ENCODE data around the gene MUS81.
"Not testable (repeated sequence)": the region's sequence is repeated elsewhere in the genome, so short reads cannot be mapped to it uniquely, and the experiment has no call there.

Gene MUS81, protein sequence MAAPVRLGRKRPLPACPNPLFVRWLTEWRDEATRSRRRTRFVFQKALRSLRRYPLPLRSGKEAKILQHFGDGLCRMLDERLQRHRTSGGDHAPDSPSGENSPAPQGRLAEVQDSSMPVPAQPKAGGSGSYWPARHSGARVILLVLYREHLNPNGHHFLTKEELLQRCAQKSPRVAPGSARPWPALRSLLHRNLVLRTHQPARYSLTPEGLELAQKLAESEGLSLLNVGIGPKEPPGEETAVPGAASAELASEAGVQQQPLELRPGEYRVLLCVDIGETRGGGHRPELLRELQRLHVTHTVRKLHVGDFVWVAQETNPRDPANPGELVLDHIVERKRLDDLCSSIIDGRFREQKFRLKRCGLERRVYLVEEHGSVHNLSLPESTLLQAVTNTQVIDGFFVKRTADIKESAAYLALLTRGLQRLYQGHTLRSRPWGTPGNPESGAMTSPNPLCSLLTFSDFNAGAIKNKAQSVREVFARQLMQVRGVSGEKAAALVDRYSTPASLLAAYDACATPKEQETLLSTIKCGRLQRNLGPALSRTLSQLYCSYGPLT

DNA sequence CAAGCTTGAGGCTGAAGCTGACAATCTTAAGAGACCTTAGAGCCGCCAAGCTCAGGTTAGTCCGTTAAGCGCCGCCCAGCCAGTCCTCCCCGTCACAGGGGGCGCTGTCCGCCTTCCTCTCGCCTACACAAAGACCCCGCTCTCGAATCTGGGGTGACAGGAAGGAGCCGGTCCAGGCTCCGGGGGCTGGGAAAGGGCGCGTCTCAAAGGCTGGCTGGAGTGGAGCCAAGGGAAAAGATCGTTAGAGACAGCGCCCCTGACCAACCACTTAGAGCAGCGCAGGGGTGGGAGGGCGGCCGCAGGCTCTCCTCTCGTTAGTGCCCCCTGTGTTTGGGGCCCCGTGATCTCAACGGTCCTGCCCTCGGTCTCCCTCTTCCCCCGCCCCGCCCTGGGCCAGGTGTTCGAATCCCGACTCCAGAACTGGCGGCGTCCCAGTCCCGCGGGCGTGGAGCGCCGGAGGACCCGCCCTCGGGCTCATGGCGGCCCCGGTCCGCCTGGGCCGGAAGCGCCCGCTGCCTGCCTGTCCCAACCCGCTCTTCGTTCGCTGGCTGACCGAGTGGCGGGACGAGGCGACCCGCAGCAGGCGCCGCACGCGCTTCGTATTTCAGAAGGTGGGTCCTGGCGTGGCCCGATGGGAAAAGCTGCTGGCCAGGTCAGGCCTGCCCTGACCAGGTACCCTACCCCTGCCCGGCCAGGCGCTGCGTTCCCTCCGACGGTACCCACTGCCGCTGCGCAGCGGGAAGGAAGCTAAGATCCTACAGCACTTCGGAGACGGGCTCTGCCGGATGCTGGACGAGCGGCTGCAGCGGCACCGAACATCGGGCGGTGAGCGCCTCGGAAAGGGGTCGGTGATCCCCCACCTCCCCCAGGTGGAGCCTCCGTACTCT is at the start of gene MUS81:
MUS81 (plus strand) TSS at position 156 of the 887 bp plus-strand sequence; CDS start at position 477, 321 bp downstream.
- peak; percentile 98 for DNase-seq

DNA sequence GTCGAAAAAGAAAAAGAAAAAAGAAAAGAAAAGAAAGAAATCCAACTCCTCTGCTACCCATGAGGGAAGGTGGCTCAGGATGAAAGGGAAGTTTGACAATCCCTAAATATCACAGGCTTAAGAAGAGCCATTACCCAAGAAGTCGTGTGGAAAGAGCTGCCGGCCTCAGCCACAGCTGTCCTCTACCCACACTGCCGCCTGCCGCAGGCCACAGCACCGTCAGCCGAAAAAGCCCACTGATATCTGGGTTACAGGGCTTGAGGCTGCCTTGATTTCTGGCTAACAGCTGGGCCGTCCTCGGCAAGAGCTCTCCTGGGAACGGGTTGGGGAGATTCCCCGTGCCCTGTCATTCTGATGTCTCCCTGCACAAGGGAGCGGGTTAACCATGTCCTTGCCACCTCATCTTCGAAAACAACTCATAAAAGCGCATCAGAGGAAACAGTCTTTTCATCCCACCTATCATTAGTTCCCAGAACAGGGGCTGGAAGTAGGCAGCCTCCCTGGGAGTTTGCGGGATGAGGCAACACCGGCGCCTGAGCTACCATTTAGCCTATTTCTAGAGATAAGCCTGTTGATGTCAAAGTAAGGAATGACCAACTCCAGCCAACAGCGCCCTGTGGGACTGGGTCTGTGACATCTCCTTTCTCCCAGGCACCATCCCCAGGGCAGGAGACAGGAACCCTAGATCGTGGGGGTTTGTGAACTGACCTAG is 48.3 kb upstream of the MUS81 start:
- peak; percentile 79 for DNase-seq

DNA sequence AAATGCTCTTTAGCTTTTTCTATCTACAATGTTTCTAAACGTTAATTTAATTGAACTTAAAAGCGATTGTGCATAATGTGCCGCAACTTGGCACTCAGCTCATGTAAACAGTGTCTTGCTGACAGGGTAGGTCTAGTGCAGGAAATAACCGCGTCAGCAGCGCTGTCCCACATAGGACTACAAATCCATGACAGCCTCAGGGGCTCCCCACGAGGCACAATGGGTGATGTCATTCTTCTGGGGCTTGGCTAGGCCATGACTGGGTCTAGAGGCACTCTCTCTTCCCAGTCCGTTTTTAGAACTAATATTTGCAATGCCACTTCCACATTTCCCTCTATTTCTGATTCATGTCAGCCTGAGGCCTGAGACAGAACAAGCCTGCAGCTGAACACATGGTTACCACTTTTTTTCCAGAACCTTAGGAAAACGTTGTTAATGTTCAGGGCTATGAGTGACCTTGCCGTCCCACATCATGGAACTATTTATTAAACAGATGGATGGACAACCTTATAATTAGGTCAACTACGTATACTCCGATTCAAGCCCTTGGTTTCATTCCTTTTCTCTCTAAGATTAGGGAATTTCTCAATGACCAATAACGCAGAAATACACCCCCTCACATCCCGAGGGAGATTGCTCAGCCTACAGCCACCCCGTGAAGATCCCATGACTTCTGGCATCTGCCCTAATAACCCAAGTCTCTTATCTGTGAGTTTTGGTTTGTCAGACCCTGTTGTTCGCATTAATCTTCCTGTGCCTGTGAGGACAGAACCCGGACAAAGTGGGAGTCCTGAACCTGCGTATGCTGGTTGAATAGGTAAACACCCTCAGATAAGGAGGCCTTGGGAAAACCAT is 45.9 kb upstream of the MUS81 start:
- no peak for DNase-seq

DNA sequence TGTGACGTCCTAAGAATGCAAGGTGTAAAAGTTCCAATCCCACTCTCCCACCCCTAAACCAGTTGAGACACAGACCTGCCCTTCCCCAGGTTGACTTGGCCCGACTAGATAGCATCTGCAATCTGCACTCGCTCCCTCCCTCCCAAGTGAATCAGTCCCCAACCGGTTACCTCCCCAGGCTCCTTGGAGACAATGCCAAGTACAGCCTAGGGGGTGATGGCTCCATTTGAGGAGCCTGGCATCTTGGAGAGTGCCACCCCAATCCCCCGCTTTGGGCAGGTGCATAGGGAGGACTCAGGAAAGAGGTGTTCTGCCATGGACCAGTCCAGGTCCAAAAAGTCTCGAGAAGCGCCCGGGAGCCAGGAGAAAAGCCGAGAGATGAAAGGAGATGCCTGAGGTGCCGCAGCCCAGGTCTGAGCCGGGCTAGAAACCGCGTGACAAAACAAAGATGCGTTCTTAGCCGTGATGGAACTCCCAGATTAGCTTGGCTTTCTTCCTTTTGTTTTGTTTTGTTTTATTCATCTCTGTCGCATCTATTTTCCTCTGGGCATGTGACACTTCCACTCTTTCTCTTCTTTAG is 45.2 kb upstream of the MUS81 start:
- no peak for DNase-seq

DNA sequence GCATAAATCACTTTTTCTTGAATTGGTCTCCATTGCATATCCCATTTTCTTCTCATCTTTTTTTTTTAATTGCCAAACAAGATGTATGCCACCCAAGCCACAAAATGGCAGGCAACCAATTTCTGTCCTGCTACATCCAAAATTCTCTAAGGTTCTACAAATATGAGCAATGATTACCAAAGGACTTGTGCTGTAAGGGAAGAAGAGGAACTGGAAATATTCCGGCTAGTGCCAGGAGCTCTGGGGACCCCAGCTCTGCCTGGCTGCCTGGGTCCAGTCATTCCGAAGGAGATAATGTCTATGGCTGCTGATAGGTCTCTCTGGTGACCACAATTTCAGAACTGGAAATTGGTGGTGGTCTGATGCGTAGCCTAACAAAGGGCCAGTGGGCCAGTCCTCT is 43.5 kb upstream of the MUS81 start:
- DNase-seq = no peak

DNA sequence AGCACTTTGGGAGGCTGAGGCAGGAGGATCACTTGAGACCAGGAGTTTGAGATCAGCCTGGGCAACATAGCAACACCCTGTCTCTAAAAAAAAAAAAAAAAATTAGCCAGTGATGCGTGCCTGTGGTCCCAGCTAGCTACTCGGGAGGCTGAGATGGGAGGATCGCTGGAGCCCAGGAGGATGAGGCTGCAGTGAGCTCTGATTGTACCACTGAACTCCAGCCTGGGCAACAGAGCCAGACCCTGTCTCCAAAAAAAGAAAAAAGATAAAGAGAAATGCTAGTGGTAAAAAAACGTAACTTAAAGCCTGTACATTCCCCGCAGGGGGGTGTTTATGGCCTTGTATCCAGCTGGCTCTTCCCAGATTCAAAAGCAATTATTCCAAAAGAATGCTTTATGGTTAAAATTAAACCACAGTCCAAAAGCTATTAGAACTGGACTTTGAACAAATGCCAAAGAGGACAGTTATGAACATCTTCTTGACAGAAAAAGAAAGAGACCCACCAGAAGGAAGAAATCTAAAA is 42.9 kb upstream of the MUS81 start:
- DNase-seq = peak; percentile 27

DNA sequence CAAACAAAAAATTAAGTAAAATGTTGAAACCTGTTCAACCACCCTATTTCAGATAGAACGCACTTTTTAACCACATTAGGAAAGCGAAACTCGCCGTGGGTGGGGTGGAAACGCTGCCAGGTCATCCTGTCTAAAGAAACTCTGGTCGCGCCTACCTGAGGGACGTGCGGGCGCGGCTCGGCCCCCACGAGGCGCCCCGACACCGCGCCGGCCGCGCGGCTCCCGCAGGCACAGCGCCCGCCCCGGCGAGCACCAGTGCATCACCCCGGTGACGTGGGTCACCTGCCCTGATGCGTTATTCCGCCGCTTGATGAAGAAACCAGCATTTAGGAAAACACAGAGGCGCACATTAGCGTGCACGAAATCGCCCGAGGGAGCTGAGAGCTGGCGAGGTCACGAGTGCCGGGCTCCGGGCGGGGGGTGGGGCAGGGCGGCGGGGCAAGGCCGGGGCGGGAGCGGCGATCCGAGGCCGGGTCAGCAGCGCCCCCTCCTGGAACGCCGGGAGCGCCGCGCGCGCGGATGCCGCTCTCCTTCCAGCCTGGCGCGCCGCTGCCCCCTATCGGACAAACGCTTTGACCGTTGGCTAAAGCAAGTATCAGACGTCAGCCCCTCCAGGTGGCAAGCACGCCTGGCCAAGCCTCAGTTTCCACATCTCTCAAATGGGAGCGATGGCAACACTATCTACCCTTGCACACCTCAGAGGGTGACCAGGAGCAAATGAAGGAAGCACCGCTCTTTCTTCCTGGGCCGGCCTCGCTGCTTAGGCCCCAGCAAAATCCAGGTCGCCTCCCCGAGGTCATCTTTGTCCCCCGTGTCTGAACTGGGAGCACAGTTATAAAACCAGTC is 42.2 kb upstream of the MUS81 start:
- DNase-seq = peak; percentile 78

DNA sequence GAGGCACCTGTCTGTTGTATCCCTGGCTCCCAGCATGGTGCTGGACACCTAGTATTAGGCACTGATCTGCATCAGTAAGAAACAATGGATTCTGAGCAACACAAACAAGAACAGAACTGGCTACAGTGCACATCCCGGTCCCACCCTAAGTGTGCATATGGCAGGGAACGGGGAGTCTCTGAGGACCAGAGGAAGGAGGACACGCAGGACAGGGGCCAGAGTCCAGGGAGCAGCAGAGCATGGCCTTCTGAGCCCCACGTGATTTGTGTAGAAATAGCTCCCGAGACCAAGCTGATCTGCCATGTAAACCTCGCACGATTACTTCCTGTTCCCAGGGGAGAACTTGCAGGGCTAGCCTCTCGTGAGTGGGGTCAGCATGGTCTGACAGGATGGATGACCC is 39.1 kb upstream of the MUS81 start:
- no peak for DNase-seq

DNA sequence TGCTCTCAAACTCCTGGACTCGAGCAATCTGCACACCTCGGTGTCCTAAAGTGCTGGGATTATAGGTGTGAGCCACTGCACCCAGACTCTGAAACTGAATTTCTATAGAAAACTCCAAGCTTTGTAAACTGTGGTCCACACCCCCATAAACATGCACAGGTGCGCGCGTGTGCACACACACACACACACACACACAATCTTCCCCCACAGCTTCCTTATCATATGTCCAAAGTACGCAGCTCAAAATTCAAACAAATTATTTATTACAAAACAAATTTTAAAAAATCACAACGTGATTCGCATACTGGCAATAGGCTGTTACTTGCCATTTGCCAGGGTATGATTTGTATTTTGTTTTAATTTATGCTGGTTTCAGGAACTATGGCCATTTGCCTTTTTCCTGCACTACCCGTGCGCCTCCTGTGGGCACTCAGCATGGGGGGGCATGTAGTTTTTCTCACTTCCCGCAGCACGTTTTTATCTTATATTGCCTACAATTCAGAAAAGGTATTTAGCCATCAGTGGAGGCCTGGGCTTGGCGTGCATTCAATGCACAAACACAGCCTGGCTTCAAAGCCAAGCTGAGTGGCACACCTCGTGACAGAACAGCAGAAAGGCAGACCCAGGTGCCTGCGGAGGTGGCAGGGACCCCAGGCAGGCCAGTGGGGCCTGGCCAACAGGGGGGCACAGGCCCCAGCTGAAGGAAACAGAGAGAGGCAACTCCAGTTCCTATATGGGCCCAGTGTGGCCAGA is 37.3 kb upstream of the MUS81 start:
- DNase-seq = no peak

DNA sequence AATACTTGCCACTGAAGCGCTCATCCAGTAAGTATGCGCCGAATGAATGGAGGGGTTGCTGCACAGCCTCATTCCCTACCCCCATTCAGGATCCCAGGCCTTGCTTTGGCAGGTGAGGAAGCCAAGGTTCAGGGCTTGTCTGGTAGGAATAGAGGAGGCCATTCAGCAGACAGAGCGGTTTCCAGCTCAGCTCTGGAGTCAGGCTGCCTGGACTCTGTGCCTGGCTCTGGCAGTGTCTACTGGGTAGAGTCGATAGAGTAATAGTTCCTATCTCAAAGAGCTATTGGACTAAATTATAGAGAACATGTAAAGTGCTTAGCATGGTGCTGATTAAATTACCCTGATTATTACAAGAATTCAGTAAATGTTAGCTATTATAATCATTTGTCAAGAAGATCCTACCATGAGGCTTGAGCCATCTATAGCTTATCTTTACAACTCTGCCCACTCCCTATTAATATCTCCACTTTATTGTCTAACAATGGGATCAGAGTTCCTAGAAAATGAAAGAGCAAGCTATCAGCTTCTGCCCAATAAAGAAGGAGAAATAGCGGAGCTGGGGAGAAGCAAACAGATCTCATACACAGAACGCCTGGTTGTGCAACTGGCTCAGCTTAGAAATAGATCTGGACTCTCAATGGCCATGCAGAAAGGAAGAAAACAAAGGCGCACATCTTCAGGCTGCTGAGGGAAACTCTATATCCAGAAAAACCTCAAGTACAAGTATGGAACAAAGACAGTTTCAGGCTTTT is 33.1 kb upstream of the MUS81 start:
- no peak for DNase-seq

DNA sequence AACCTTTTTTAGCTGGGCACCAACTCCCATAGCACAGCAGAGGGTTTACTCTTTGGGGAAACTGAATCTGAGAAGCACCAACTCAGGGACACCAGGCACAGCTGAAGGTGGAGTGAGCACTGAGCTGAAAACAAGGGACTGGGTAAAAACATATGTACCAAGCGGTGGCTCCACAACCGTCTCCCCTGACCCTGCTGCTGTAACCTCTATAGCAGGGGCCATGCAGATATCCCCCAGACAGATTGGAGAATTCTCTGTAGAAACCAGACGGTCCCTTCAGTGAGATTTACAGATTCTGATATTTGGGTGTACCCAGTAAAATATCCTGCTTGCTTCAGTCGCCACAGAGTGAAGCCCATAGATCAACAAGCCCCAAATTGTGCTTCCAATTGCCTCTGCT is 30.8 kb upstream of the MUS81 start:
- no peak for DNase-seq

DNA sequence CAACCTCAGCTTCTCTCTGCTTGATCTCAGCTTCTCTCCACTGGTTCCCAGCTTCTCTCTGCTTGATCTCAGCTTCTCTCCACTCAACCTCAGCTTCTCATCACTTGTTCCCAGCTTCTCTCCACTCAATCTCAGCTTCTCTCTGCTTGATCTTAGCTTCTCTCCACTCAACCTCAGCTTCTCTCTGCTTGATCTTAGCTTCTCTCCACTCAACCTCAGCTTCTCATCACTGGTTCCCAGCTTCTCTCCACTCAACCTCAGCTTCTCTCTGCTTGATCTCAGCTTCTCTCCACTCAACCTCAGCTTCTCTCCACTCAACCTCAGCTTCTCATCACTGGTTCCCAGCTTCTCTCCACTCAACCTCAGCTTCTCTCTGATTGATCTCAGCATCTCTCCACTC is 28.0 kb upstream of the MUS81 start:
- DNase-seq = not testable (repeated sequence)

DNA sequence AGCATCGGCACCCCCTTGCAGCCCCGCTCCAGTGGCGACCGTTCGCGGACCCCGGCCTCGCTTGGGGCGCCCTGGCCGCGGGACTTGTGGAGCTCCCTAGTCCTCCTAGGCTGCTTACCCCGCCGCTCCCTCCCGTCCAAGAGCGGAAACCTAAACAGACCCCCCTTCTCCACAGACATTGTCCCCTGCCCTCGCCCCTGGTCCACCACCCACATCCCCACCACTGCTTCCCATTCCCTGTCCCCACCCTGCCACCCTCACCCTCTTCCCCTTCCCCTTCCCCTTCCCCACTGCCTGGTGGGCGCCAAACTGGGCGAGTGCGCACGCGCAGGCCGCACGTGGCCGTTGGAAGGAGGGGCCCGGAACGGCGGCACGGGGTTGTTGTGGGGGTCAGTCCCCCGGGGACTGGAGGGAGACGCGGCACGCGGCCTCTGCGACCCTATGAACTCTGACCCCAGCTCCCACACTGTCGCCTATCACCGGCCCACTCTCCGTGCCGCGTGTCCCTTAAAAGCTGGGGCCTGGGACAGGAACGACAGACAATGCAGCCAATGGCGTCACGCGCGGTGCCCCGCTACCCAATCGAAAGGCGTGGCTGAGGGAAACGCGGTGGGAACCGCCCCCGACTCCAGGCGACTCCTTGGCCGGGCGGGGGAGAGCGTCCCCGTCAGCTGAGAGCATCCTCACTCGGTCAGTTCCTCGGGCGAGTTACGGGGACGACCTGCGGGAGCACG is 26.8 kb upstream of the MUS81 start, which contains the start of gene SNX32:
SNX32 (plus strand) TSS at position 667 of the 734 bp plus-strand sequence. CDS start 103 bp downstream, outside the sequence.
- DNase-seq = peak; percentile 93

DNA sequence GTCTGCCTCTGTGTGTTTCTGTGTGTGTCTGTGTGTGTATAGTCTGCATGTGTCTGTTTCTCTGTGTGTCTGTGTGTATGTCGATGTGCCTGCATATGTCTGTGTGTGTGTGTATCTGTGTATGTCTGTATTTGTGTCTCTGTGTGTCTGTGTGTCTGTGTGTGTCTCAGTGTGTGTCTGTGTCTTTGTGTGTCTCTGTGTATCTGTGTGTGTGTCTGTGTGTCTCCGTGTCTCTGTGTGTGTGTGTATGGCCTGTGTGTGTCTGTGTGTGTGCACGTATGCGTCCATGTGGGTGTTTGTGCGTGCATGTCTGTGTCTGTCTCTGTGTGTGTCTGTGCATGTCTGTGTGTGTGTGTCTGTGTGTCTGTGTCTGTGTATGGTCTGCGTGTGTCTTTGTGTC is 26.0 kb upstream of the MUS81 start:
- no peak for DNase-seq

DNA sequence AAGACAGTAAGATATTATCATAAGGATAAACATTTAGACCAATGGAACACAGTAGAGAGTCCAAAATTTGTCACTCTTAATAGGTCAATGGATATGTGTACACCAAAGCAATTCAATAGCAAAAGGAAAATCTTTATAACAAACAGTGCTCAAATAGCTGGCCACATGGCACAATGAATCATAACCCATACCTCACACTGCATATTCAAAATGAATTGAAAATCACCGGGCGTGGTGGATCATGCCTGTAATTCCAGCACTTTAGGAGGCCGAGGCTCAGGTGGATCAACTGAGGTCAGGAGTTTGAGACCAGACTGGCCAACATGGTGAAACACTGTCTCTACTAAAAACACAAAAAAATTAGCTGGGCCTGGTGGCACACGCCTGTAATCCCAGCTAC is 18.1 kb upstream of the MUS81 start:
- DNase-seq = no peak

DNA sequence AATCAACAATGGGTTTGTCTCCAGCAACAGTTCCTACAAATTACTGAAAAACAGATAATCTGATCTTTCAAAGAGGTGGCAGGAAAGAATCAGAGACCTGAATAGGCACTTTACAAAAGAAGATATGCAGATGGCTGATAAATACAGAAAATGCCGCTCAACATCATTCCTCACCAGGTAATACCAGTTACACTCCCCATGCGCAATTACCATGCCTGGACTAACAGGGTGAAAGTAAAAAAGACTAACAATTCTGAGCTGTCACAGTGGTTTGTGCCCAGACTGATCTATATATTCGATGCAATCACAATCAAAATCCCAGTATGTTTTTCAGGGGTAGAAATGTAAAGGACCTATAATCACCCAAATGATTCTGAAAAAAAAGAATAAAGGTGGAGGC is 16.4 kb upstream of the MUS81 start:
- DNase-seq = no peak

DNA sequence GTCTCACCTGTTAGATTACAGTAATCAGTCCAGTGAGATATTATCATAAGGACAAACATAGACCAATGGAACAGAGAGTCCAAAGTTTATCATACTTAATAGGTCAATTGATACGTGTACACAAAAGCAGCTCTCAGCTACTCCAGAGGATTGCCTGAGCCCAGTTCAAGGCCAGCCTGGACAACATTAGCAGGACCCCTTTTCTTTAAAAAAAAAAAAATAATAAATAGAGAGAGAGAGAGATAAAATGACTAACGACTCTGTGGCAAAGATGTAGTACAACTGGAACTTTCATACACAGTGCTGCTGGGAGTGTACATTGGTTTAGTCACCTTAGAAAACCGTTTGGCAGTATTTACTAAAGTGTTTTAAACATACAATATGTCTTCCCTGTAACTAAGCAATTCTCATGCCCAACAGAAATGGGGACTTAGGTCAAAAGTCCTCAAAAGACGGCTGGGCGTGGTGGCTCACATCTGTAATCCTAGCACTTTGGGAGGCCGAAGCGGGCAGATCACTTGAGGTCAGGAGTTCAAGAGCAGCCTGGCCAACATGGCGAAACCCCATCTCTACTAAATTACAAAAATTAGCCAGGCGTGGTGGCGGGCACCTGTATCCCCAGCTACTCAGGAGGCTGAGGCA is 15.9 kb upstream of the MUS81 start:
- DNase-seq = no peak
